Upper lobe of left lung (tissue), 4 donors: Measurements from ENCODE around the gene OR4F15.

Experiments used
- CTCF ChIP-seq, 6 experiments: fragments of 450-650 bp in 4 of 6; fragments of 200-600 bp in 2 of 6; sonication (generic) in 2 of 6; IDR thresholded peaks; one replicate each; pipeline ENCODE4 v1.5.1; 2016 to 2019; ENCODE audit warnings: antibody characterized with exemption in 6 of 6
- EP300 ChIP-seq, 4 donors: sonication (generic); formaldehyde crosslinking; IDR thresholded peaks; one replicate each; pipeline ENCODE4 v1.5.1; 2017; ENCODE audit warnings: antibody characterized with exemption in 4 of 4, control low read depth in 2 of 4
- POLR2A ChIP-seq, 4 donors: fragments of 450-650 bp; IDR thresholded peaks; one replicate each; pipeline ENCODE4 v1.5.1; 2016 to 2017; ENCODE audit warnings: antibody characterized with exemption in 4 of 4, mild to moderate bottlenecking in 2 of 4

GRCh38 chr15:101820781-101821180 lies 8.8 kb downstream of the OR4F15 start:
- TF ChIP-seq CTCF (IDR thresholded peaks at IDR 0.05) (no peak), POLR2A (IDR thresholded peaks at IDR 0.05) (no peak), EP300 (IDR thresholded peaks at IDR 0.05) (no peak)
